Loucy (cell line): Measurements from ENCODE around the gene CSHL1.
"Not testable (repeated sequence)": the region's sequence is repeated elsewhere in the genome, so short reads cannot be mapped to it uniquely, and the experiment has no call there.

Experiments
- H2AFZ ChIP-seq: fragments of 200-600 bp; sonication (generic); 2 replicates; pipeline ENCODE4 v1.6.0; 2016; ENCODE audit warnings: antibody characterized with exemption, mild to moderate bottlenecking, low read length, moderate library complexity
- H3F3A ChIP-seq: fragments of 200-600 bp; 2 replicates; pipeline ENCODE4 v1.6.0; 2016; ENCODE audit warnings: antibody characterized with exemption, low read depth, mild to moderate bottlenecking
- H3K27me3 ChIP-seq: fragments of 200-600 bp; sonication (generic); 2 replicates; pipeline ENCODE4 v1.6.1; 2014; ENCODE audit warnings: low read length, mild to moderate bottlenecking; ENCODE audit not compliant: insufficient read depth, poor library complexity, severe bottlenecking
- H3K36me3 ChIP-seq: fragments of 200-600 bp; sonication (generic); 2 replicates; pipeline ENCODE4 v1.6.1; 2016; ENCODE audit warnings: low read length; ENCODE audit not compliant: insufficient read depth
- H3K4me1 ChIP-seq: fragments of 200-600 bp; sonication (generic); 2 replicates; pipeline ENCODE4 v1.5.1; 2014; ENCODE audit warnings: low read length, mild to moderate bottlenecking; ENCODE audit not compliant: insufficient read depth, poor library complexity, severe bottlenecking
- H3K4me2 ChIP-seq: fragments of 200-600 bp; sonication (generic); 2 replicates; pipeline ENCODE4 v1.6.0; 2014; ENCODE audit warnings: antibody characterized with exemption, low read length, low read depth, mild to moderate bottlenecking; ENCODE audit not compliant: poor library complexity, severe bottlenecking
- H3K4me3 ChIP-seq: fragments of 200-600 bp; sonication (generic); 2 replicates; pipeline ENCODE4 v1.5.1; 2014; ENCODE audit warnings: low read length, mild to moderate bottlenecking, mixed read lengths; ENCODE audit not compliant: poor library complexity, severe bottlenecking
- H3K79me2 ChIP-seq: fragments of 200-600 bp; sonication (generic); 2 replicates; pipeline ENCODE4 v1.6.1; 2014; ENCODE audit warnings: low read length; ENCODE audit not compliant: insufficient read depth
- H3K9ac ChIP-seq: fragments of 200-600 bp; sonication (generic); 2 replicates; pipeline ENCODE4 v1.6.0; 2014; ENCODE audit warnings: mild to moderate bottlenecking, low read depth, low read length, moderate library complexity; ENCODE audit not compliant: poor library complexity, severe bottlenecking
- H3K9me2 ChIP-seq: fragments of 200-600 bp; sonication (generic); replicated peaks from 2 replicates; pipeline ENCODE4 v1.6.1; 2016; ENCODE audit warnings: low read depth, low read length, mixed read lengths
- H3K9me3 ChIP-seq: fragments of 200-600 bp; sonication (generic); 2 replicates; pipeline ENCODE4 v1.6.1; 2014; ENCODE audit warnings: mild to moderate bottlenecking, antibody characterized with exemption, low read length, low read depth; ENCODE audit not compliant: insufficient read depth
- H4K20me1 ChIP-seq: fragments of 200-600 bp; sonication (generic); 2 replicates; pipeline ENCODE4 v1.6.0; 2014; ENCODE audit warnings: antibody characterized with exemption, low read length, mild to moderate bottlenecking; ENCODE audit not compliant: insufficient read depth, poor library complexity, severe bottlenecking
- EZH2phosphoT487 ChIP-seq: fragments of 200-600 bp; IDR thresholded peaks from 2 replicates; pipeline ENCODE4 v1.6.1; 2018; ENCODE audit warnings: antibody characterized with exemption, mild to moderate bottlenecking, moderate library complexity, borderline replicate concordance
- TF ChIP-seq, protein P1 (sequence below): fragments of 200-600 bp; sonication (generic); conservative IDR thresholded peaks from 2 replicates; pipeline ENCODE4 v1.5.1; 2014; ENCODE audit warnings: mild to moderate bottlenecking, antibody characterized with exemption, low read length

The CSHL1 gene

GRCh38 chr17:63918305-63918704 is 7.2 kb upstream of the CSHL1 start:
- Histone ChIP-seq H3K4me2 (no peak overlapping the region), H3K4me3 (no peak overlapping the region), H3K36me3 (no peaks in the 10 kb centered on the region), H2AFZ (no peak overlapping the region), H3K27me3 (no peaks in the 10 kb centered on the region), H3K9me3 (no peaks in the 10 kb centered on the region), H3K4me1 (peaks cover 13% of the 10 kb centered on the region), H4K20me1 (no peaks in the 10 kb centered on the region), H3K9me2 (no peaks in the 10 kb centered on the region), H3K9ac (no peak overlapping the region), H3K79me2 (no peaks in the 10 kb centered on the region), H3F3A (no peaks in the 10 kb centered on the region)
- TF ChIP-seq EZH2phosphoT487 = no peak
- TF ChIP-seq, protein P1, sequence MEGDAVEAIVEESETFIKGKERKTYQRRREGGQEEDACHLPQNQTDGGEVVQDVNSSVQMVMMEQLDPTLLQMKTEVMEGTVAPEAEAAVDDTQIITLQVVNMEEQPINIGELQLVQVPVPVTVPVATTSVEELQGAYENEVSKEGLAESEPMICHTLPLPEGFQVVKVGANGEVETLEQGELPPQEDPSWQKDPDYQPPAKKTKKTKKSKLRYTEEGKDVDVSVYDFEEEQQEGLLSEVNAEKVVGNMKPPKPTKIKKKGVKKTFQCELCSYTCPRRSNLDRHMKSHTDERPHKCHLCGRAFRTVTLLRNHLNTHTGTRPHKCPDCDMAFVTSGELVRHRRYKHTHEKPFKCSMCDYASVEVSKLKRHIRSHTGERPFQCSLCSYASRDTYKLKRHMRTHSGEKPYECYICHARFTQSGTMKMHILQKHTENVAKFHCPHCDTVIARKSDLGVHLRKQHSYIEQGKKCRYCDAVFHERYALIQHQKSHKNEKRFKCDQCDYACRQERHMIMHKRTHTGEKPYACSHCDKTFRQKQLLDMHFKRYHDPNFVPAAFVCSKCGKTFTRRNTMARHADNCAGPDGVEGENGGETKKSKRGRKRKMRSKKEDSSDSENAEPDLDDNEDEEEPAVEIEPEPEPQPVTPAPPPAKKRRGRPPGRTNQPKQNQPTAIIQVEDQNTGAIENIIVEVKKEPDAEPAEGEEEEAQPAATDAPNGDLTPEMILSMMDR = no peak

GRCh38 chr17:63917646-63918045 is 6.6 kb upstream of the CSHL1 start:
- Histone ChIP-seq H3K79me2 (no peaks in the 10 kb centered on the region), H3K4me3 (no peak overlapping the region), H2AFZ (no peak overlapping the region), H3K9ac (no peak overlapping the region), H3K4me1 (peaks cover 13% of the 10 kb centered on the region), H4K20me1 (no peaks in the 10 kb centered on the region), H3K4me2 (no peak overlapping the region), H3K36me3 (no peaks in the 10 kb centered on the region), H3K27me3 (no peaks in the 10 kb centered on the region), H3K9me3 (no peaks in the 10 kb centered on the region), H3F3A (no peaks in the 10 kb centered on the region), H3K9me2 (no peaks in the 10 kb centered on the region)
- TF ChIP-seq EZH2phosphoT487 = no peak
- TF ChIP-seq, protein P1 = no peak

DNA sequence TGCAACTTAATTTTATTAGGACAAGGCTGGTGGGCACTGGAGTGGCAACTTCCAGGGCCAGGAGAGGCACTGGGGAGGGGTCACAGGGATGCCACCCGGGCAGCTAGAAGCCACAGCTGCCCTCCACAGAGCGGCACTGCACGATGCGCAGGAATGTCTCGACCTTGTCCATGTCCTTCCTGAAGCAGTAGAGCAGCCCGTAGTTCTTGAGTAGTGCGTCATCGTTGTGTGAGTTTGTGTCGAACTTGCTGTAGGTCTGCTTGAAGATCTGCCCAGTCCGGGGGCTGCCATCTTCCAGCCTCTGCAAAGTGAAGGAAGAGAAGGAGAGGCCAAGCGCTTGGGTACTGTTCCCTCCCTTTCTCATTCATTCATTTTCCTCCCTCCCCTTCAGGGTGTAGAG is 6.1 kb upstream of the CSHL1 start:
- not testable (repeated sequence) for H3K4me3 ChIP-seq, H3K9me2 ChIP-seq, H3K79me2 ChIP-seq, H4K20me1 ChIP-seq, H3K36me3 ChIP-seq, H3K4me2 ChIP-seq, H3K27me3 ChIP-seq, H3F3A ChIP-seq, H3K9ac ChIP-seq, H2AFZ ChIP-seq, H3K9me3 ChIP-seq
- peaks cover 13% of the 10 kb centered on the region for H3K4me1 ChIP-seq

DNA sequence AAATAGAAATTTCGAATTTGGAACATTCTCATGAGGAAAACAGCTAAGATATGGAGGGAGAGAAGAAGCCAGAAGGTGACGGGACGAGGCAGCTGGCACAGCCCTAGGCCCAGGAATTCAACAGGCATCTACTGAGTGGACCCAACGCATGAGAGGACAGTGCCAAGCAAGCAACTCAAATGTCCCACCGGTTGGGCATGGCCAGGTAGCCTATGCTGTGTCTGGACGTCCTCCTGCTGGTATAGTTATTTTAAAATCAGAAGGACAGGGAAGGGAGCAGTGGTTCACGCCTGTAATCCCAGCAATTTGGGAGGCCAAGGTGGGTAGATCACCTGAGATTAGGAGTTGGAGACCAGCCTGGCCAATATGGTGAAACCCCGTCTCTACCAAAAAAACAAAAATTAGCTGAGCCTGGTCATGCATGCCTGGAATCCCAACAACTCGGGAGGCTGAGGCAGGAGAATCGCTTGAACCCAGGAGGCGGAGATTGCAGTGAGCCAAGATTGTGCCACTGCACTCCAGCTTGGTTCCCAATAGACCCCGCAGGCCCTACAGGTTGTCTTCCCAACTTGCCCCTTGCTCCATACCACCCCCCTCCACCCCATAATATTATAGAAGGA is 5.6 kb upstream of the CSHL1 start:
- no peak for TF ChIP-seq EZH2phosphoT487
- TF ChIP-seq, protein P1 = no peak
- H3K27me3 ChIP-seq = no peaks in the 10 kb centered on the region
- no peaks in the 10 kb centered on the region for H3K9me2 ChIP-seq
- no peaks in the 10 kb centered on the region for H4K20me1 ChIP-seq
- peaks cover 13% of the 10 kb centered on the region for H3K4me1 ChIP-seq
- no peak overlapping the region for H2AFZ ChIP-seq
- no peaks in the 10 kb centered on the region for H3K79me2 ChIP-seq
- H3K4me2 ChIP-seq = no peak overlapping the region
- H3K9ac ChIP-seq = no peak overlapping the region
- H3K36me3 ChIP-seq = no peaks in the 10 kb centered on the region
- H3K4me3 ChIP-seq = no peak overlapping the region
- H3F3A ChIP-seq = no peaks in the 10 kb centered on the region
- no peaks in the 10 kb centered on the region for H3K9me3 ChIP-seq

DNA sequence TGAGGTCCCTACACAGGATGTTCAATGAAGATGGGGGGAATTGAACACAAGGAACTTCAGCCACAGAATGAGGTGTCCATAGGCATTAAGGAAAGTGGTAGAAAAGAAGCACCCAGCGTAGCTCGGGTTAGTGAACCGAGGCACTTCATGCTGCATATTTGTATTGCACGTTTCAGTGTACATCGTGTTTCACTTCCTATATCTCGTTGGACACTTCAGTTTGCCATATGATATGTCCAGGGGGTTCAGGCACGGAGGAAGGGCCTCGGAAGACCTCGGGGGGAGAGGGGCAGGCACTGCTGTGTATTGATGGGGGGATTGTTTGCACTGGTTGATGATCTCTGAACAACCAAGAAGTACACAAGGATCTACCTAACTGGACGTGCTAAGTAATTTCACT is 4.7 kb upstream of the CSHL1 start:
- H4K20me1 ChIP-seq, H3K79me2 ChIP-seq, H3K36me3 ChIP-seq, H3K9me2 ChIP-seq, H3K4me3 ChIP-seq, H3K9me3 ChIP-seq, H3K4me2 ChIP-seq, H3F3A ChIP-seq, H2AFZ ChIP-seq, H3K27me3 ChIP-seq, H3K9ac ChIP-seq: not testable (repeated sequence)
- peaks cover 12% of the 10 kb centered on the region for H3K4me1 ChIP-seq
